Esophagus squamous epithelium (tissue), 4 donors: ENCODE data around the gene SYNRG.

ENCODE experiments used
- POLR2A ChIP-seq, 4 donors: fragments of 450-650 bp; IDR thresholded peaks; one replicate each; pipeline ENCODE4 v1.6.1; 2017; ENCODE audit warnings: antibody characterized with exemption in 4 of 4, mild to moderate bottlenecking in 4 of 4, moderate library complexity in 3 of 4
- TF ChIP-seq, protein P1 (sequence below), 6 experiments: fragments of 450-650 bp in 4 of 6; fragments of 200-600 bp in 2 of 6; sonication (generic) in 2 of 6; IDR thresholded peaks; one replicate each; pipeline ENCODE4 v1.5.1; 2016 to 2019; ENCODE audit warnings: antibody characterized with exemption in 6 of 6, mild to moderate bottlenecking in 4 of 6, moderate library complexity in 4 of 6

DNA sequence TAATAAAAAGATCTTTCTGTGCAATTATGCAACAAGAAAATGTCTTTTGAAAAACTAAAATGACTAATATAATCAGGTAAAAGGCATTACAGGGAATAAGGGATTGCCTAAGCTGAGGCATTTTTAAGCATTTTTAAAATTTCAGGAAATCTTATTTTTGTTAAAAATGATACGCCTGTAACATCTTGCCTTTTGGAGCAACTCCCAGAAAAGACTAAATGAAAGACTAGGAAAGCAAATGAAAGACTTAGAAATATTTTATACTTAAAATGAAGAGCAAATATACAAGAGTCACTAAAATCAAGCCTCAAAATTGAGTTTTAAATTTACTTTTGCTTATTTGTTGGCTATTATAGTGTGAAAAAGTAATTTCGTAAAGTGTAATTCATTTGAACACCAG lies 63.7 kb downstream of the SYNRG start:
- TF ChIP-seq, protein P1, sequence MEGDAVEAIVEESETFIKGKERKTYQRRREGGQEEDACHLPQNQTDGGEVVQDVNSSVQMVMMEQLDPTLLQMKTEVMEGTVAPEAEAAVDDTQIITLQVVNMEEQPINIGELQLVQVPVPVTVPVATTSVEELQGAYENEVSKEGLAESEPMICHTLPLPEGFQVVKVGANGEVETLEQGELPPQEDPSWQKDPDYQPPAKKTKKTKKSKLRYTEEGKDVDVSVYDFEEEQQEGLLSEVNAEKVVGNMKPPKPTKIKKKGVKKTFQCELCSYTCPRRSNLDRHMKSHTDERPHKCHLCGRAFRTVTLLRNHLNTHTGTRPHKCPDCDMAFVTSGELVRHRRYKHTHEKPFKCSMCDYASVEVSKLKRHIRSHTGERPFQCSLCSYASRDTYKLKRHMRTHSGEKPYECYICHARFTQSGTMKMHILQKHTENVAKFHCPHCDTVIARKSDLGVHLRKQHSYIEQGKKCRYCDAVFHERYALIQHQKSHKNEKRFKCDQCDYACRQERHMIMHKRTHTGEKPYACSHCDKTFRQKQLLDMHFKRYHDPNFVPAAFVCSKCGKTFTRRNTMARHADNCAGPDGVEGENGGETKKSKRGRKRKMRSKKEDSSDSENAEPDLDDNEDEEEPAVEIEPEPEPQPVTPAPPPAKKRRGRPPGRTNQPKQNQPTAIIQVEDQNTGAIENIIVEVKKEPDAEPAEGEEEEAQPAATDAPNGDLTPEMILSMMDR (IDR thresholded peaks at IDR 0.05) = no peak
- TF ChIP-seq POLR2A (IDR thresholded peaks at IDR 0.05) = no peak
